Neutrophil (primary cell): Measurements from ENCODE around the gene MGMT.

ENCODE experiments used
- H3K27ac ChIP-seq: fragments of 200-600 bp; sonication (generic); 2 replicates; pipeline ENCODE4 v1.5.1; 2016; ENCODE audit warnings: mild to moderate bottlenecking, moderate library complexity
- H3K27me3 ChIP-seq: fragments of 200-600 bp; sonication (generic); 2 replicates; pipeline ENCODE4 v1.6.0; 2016; ENCODE audit warnings: mild to moderate bottlenecking
- H3K36me3 ChIP-seq: fragments of 200-600 bp; sonication (generic); 2 replicates; pipeline ENCODE4 v1.5.1; 2017
- H3K4me1 ChIP-seq, 2 experiments: fragments of 200-600 bp in 1 of 2; sonication (generic) in 1 of 2; 1 replicate in 1 of 2; 2 replicates in 1 of 2; pipeline versions ENCODE4 v1.5.1 to v1.6.1; 2013 to 2016; ENCODE audit warnings: low read depth in 1 of 2, low read length in 1 of 2, mild to moderate bottlenecking in 1 of 2, moderate library complexity in 1 of 2; ENCODE audit not compliant: control insufficient read depth in 1 of 2, insufficient read depth in 1 of 2
- H3K4me3 ChIP-seq, 2 experiments: fragments of 200-600 bp in 1 of 2; sonication (generic) in 1 of 2; 1 replicate in 1 of 2; 2 replicates in 1 of 2; pipeline ENCODE4 v1.5.1; 2013 to 2016; ENCODE audit warnings: low read depth in 1 of 2, low read length in 1 of 2, mild to moderate bottlenecking in 1 of 2, moderate library complexity in 1 of 2
- H3K9me3 ChIP-seq: fragments of 200-600 bp; sonication (generic); 2 replicates; pipeline ENCODE4 v1.5.1; 2016
- TF ChIP-seq, protein P1 (sequence below): fragments of 200-600 bp; sonication (generic); IDR thresholded peaks from 2 replicates; pipeline ENCODE4 v1.5.1; 2016; ENCODE audit warnings: antibody characterized with exemption

MGMT gene

DNA sequence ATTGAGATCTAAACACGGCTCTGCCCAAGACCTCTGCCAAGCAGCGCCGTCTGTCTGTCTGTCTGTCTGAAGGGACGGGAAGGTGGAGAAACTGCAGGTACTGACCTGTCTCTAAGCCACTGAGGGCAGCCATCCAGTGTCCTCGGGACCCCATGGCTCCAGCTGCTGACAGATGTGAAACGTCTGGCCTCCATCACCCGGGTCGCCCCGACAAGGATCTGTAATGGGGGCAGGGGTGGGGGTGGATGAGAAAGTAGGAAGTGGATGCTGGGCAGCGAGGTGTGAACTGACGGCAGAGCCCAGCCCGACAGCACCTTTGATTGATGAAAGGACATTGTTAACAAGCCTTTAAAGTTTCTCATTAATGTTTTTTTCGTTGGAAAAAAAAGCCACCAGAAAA is 304.0 kb downstream of the MGMT start:
- H3K27ac ChIP-seq, result no peak overlapping the region
- TF ChIP-seq, protein P1, sequence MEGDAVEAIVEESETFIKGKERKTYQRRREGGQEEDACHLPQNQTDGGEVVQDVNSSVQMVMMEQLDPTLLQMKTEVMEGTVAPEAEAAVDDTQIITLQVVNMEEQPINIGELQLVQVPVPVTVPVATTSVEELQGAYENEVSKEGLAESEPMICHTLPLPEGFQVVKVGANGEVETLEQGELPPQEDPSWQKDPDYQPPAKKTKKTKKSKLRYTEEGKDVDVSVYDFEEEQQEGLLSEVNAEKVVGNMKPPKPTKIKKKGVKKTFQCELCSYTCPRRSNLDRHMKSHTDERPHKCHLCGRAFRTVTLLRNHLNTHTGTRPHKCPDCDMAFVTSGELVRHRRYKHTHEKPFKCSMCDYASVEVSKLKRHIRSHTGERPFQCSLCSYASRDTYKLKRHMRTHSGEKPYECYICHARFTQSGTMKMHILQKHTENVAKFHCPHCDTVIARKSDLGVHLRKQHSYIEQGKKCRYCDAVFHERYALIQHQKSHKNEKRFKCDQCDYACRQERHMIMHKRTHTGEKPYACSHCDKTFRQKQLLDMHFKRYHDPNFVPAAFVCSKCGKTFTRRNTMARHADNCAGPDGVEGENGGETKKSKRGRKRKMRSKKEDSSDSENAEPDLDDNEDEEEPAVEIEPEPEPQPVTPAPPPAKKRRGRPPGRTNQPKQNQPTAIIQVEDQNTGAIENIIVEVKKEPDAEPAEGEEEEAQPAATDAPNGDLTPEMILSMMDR, result no peak
- no peaks in the 10 kb centered on the region for H3K36me3 ChIP-seq
- no peaks in the 10 kb centered on the region for H3K27me3 ChIP-seq
- no peak overlapping the region for H3K4me3 ChIP-seq
- H3K9me3 ChIP-seq, result no peaks in the 10 kb centered on the region
- peaks cover 14 to 24% of the 10 kb centered on the region in 2 experiments for H3K4me1 ChIP-seq

DNA sequence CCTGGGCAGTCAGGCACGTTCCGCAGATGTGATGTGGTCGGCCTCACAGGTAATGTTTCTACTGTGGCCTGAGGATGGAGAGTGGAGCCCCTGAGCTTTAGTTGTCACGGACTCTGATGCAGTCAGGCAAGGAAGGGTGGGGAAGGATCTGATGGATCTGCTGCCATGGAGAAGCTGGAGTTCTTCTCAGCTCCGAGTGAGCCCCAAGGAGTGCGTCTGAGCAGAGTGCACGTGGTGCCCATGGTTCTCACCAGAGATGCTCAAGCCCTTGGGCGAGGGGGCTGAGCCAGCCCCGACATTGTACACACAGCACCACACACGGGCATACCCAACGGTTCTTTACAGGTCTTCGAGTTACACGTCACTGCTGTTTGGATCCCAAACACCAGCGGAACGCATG is 304.5 kb downstream of the MGMT start:
- Histone ChIP-seq H3K27ac (no peak overlapping the region), H3K36me3 (no peaks in the 10 kb centered on the region), H3K4me3 (no peak overlapping the region), H3K27me3 (no peaks in the 10 kb centered on the region), H3K9me3 (no peaks in the 10 kb centered on the region), H3K4me1 (peaks cover 14 to 24% of the 10 kb centered on the region in 2 experiments)
- TF ChIP-seq, protein P1, result no peak

DNA sequence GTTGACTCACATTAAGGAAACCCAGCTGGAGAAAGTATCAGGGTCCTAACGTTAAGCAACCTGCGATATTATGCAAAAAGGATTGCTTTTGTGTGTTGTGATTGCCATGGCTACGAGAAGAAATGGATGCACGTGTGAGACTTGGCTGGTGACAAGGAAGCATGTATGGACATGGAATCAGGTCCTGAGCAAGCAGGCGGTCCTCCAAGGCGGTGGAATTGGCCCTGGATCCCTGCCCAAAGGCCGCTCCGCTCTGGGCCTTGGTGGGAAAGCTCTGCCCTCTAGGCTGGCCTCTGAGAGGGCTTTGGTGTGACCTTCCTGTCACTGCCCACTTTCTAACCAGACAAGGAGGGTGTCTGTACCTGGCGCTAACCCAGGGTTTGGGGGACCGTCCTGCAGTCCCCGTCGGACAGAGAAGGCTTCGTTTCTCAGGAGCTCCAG is 305.0 kb downstream of the MGMT start:
- peaks cover 14 to 24% of the 10 kb centered on the region in 2 experiments for H3K4me1 ChIP-seq
- H3K9me3 ChIP-seq, result no peaks in the 10 kb centered on the region
- no peak overlapping the region for H3K4me3 ChIP-seq
- H3K27ac ChIP-seq, result no peak overlapping the region
- TF ChIP-seq, protein P1, result no peak
- no peaks in the 10 kb centered on the region for H3K27me3 ChIP-seq
- no peaks in the 10 kb centered on the region for H3K36me3 ChIP-seq

DNA sequence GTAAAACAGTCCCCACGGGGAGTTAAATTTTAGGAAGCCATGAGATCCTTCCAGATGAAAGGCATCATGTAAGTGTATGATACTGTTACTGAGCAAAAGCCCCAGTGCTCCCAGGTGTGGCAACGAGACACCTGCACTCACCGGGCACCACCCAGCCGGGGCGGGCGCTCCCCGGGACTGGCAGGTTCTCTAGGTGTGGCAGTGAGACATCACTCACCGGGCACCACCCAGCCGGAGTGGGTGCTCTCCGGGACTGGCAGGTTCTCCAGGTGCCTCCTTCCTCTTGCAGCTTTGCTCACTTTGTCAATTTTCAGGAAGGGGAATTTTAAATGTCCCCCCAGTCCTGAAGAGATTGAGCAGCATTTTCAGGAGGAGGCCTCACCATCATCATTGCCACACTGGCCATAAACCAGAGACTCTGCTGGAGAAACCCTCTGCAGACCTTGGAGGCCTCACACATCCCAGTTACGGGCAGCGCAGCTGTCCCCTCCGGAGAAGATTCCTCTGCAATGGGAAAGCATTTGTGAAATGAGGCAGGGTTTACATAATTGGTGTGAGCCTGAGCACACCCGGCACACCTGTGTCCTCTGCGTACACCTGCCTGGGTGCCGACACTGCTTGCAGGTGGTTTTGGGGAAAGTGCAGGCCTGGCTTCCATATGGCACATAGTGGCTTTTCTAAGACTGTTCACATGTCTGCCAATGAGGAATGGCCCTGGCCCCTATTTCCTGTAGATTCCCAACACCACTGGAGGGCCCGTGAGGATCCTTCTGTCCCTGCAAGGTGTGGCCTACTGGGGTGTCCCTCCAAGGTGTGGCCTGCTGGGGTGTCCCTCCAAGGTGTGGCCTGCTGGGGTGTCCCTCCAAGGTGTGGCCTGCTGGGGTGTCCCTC is 305.7 kb downstream of the MGMT start:
- no peaks in the 10 kb centered on the region for H3K9me3 ChIP-seq
- H3K27me3 ChIP-seq, result no peaks in the 10 kb centered on the region

DNA sequence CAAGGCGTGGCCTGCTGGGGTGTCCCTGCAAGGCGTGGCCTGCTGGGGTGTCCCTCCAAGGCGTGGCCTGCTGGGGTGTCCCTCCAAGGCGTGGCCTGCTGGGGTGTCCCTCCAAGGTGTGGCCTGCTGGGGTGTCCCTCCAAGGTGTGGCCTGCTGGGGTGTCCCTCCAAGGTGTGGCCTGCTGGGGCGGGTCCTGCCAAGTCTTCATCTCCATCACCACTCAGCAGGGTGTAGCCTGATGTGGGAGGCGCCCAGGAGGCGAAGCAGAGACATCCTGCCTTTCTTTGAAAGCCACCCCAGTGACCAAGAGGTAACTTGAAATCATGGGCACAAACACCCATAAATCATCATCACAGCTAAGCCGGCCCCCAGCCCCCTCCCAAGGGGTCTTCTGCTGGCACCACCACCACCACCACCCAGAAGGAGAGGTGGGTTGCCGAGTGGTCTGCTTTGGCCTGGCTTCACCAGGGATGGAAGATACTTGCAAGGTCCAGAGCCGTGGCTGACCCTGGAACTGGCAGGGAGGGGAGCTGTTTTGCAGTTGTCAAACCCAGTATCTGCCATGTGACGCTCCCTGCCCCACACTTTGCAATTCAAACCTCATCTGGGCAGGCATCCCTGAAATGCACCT is 306.4 kb downstream of the MGMT start:
- no peaks in the 10 kb centered on the region for H3K27me3 ChIP-seq
- H3K27ac ChIP-seq, result no peak overlapping the region
- H3K4me3 ChIP-seq, result no peak overlapping the region
- H3K36me3 ChIP-seq, result no peaks in the 10 kb centered on the region
- H3K9me3 ChIP-seq, result no peaks in the 10 kb centered on the region
- TF ChIP-seq, protein P1, result no peak
- H3K4me1 ChIP-seq, result peaks cover 14 to 24% of the 10 kb centered on the region in 2 experiments

More for the DNA sequence above, 305.7 kb downstream of the MGMT start:
- Histone ChIP-seq H3K27ac (no peak overlapping the region), H3K4me1 (peaks cover 14 to 24% of the 10 kb centered on the region in 2 experiments), H3K4me3 (no peak overlapping the region), H3K36me3 (no peaks in the 10 kb centered on the region)
- TF ChIP-seq, protein P1, result no peak
